Astrocyte (in vitro differentiated cells and primary cell): Measurements from ENCODE around the gene WHRN. TPM values are rescaled to one million over a fixed set of nuclear protein-coding genes. Genes with fewer than 3 reads are reported as not detected.

Experiments
- DNase-seq: peaks from one replicate; pipeline ENCODE4 v3.0.0-alpha.2; 2010; ENCODE audit warnings: low read depth
- FAIRE-seq: peaks from 2 replicates; lab custom pipeline; 2011; peaks lifted over from hg19 to GRCh38; lab: Jason Lieb, UNC
- H2AFZ ChIP-seq: 2 replicates; pipeline ENCODE4 v1.6.0; 2012; ENCODE audit warnings: low read depth, low read length, inconsistent platforms
- H3K27ac ChIP-seq: 2 replicates; pipeline ENCODE4 v1.5.1; 2011; ENCODE audit warnings: low read depth, low read length, inconsistent platforms
- H3K27me3 ChIP-seq: 2 replicates; pipeline ENCODE4 v1.6.0; 2011; ENCODE audit warnings: low read length, inconsistent platforms; ENCODE audit not compliant: insufficient read depth
- H3K36me3 ChIP-seq: 2 replicates; pipeline ENCODE4 v1.5.1; 2011; ENCODE audit warnings: low read length, inconsistent platforms; ENCODE audit not compliant: insufficient read depth
- H3K4me1 ChIP-seq: 2 replicates; pipeline ENCODE4 v1.5.1; 2011; ENCODE audit warnings: low read length, inconsistent platforms; ENCODE audit not compliant: insufficient read depth
- H3K4me2 ChIP-seq: 2 replicates; pipeline ENCODE4 v1.6.0; 2012; ENCODE audit warnings: low read length, inconsistent platforms
- H3K4me3 ChIP-seq: 2 replicates; pipeline ENCODE4 v1.5.1; 2011; ENCODE audit warnings: low read depth, mild to moderate bottlenecking, low read length, inconsistent platforms; ENCODE audit not compliant: insufficient read depth
- H3K79me2 ChIP-seq: 2 replicates; pipeline ENCODE4 v1.6.0; 2012; ENCODE audit warnings: mild to moderate bottlenecking, low read length, inconsistent platforms; ENCODE audit not compliant: insufficient read depth
- H3K9ac ChIP-seq: 2 replicates; pipeline ENCODE4 v1.6.0; 2012; ENCODE audit warnings: mild to moderate bottlenecking, low read length, inconsistent platforms
- H3K9me3 ChIP-seq: 2 replicates; pipeline ENCODE4 v1.5.1; 2012; ENCODE audit warnings: low read depth, mild to moderate bottlenecking, low read length, inconsistent platforms; ENCODE audit not compliant: insufficient read depth
- H4K20me1 ChIP-seq: 2 replicates; pipeline ENCODE4 v1.6.0; 2012; ENCODE audit warnings: low read length, inconsistent platforms; ENCODE audit not compliant: insufficient read depth
- H3K27ac Mint-ChIP-seq: one replicate; pipeline ENCODE4 v1.8.0; 2021; ENCODE audit warnings: mild to moderate bottlenecking, mixed read lengths; ENCODE audit not compliant: unreplicated experiment
- H3K27me3 Mint-ChIP-seq: one replicate; pipeline ENCODE4 v1.8.0; 2021; ENCODE audit warnings: low read depth, mixed read lengths; ENCODE audit not compliant: unreplicated experiment
- H3K36me3 Mint-ChIP-seq: one replicate; pipeline ENCODE4 v1.8.0; 2021; ENCODE audit warnings: low read depth, mixed read lengths; ENCODE audit not compliant: unreplicated experiment
- H3K4me1 Mint-ChIP-seq: one replicate; pipeline ENCODE4 v1.8.0; 2021; ENCODE audit warnings: low read depth, mixed read lengths; ENCODE audit not compliant: unreplicated experiment
- H3K4me3 Mint-ChIP-seq: one replicate; pipeline ENCODE4 v1.8.0; 2021; ENCODE audit warnings: mild to moderate bottlenecking, moderate library complexity, mixed read lengths; ENCODE audit not compliant: unreplicated experiment
- H3K9me3 Mint-ChIP-seq: one replicate; pipeline ENCODE4 v1.8.0; 2021; ENCODE audit warnings: mild to moderate bottlenecking, mixed read lengths; ENCODE audit not compliant: unreplicated experiment
- CTCF ChIP-seq: IDR thresholded peaks from 2 replicates; pipeline ENCODE4 v1.5.1; 2011; ENCODE audit warnings: low read depth, mild to moderate bottlenecking, inconsistent platforms, low read length, moderate library complexity; ENCODE audit not compliant: insufficient read depth
- EZH2 ChIP-seq: IDR thresholded peaks from 2 replicates; pipeline ENCODE4 v1.6.1; 2012; ENCODE audit warnings: mild to moderate bottlenecking, low read length, inconsistent platforms; ENCODE audit not compliant: insufficient read depth
- total RNA-seq: library from RNA; stranded (reverse); gene quantifications from 2 replicates; pipeline ENCODE4 v1.2.1, GENCODE V29; 2021

Gene WHRN
- total RNA-seq, 1 donor from 2014 or later, result 10.2 TPM

- Mint-ChIP-seq H3K4me3 (no peak overlapping the region), H3K27ac (no peak overlapping the region), H3K27me3 (no peaks in the 10 kb centered on the region), H3K9me3 (peaks cover 3% of the 10 kb centered on the region), H3K4me1 (peaks cover 4% of the 10 kb centered on the region), H3K36me3 (peaks cover 43% of the 10 kb centered on the region)
- Histone ChIP-seq H3K27me3 (no peaks in the 10 kb centered on the region), H3K79me2 (no peaks in the 10 kb centered on the region), H4K20me1 (no peaks in the 10 kb centered on the region), H3K4me3 (no peak overlapping the region), H3K4me2 (no peak overlapping the region), H3K9ac (no peak overlapping the region), H2AFZ (no peak overlapping the region), H3K36me3 (peaks cover 10% of the 10 kb centered on the region), H3K27ac (no peak overlapping the region), H3K9me3 (no peaks in the 10 kb centered on the region), H3K4me1 (peaks cover 22% of the 10 kb centered on the region)
- DNase-seq, result no peak
- TF ChIP-seq EZH2, result no peak
- no peak for TF ChIP-seq CTCF
- no peak for FAIRE-seq
Observed at GRCh38 chr9:114361542-114361941, 143.7 kb downstream of the WHRN start.

- Histone ChIP-seq H4K20me1 (no peaks in the 10 kb centered on the region), H3K4me2 (no peak overlapping the region), H2AFZ (no peak overlapping the region), H3K36me3 (peaks cover 14% of the 10 kb centered on the region), H3K79me2 (no peaks in the 10 kb centered on the region), H3K9me3 (no peaks in the 10 kb centered on the region), H3K4me1 (peaks cover 11% of the 10 kb centered on the region), H3K9ac (no peak overlapping the region), H3K27me3 (no peaks in the 10 kb centered on the region), H3K4me3 (no peak overlapping the region), H3K27ac (no peak overlapping the region)
- Mint-ChIP-seq H3K4me1 (no peaks in the 10 kb centered on the region), H3K36me3 (peaks cover 52% of the 10 kb centered on the region), H3K27me3 (no peaks in the 10 kb centered on the region), H3K9me3 (peaks cover 3% of the 10 kb centered on the region), H3K4me3 (no peak overlapping the region), H3K27ac (no peak overlapping the region)
- FAIRE-seq (no peak), DNase-seq (no peak)
- TF ChIP-seq EZH2, result no peak
- no peak for TF ChIP-seq CTCF
Observed at GRCh38 chr9:114359801-114360200, 145.5 kb downstream of the WHRN start.

GRCh38 chr9:114357911-114358328 lies 147.4 kb downstream of the WHRN start:
- no peak overlapping the region for H3K27ac ChIP-seq
- H2AFZ ChIP-seq, result no peak overlapping the region
- FAIRE-seq (no peak), DNase-seq (no peak)
- Mint-ChIP-seq H3K4me3 (no peak overlapping the region), H3K36me3 (peaks cover 42% of the 10 kb centered on the region), H3K27ac (no peak overlapping the region), H3K4me1 (no peaks in the 10 kb centered on the region), H3K9me3 (no peaks in the 10 kb centered on the region), H3K27me3 (no peaks in the 10 kb centered on the region)
- no peaks in the 10 kb centered on the region for H4K20me1 ChIP-seq
- no peaks in the 10 kb centered on the region for H3K27me3 ChIP-seq
- no peak overlapping the region for H3K4me2 ChIP-seq
- TF ChIP-seq CTCF (no peak), EZH2 (no peak)
- H3K9ac ChIP-seq, result no peak overlapping the region
- no peak overlapping the region for H3K4me3 ChIP-seq
- H3K9me3 ChIP-seq, result no peaks in the 10 kb centered on the region
- H3K79me2 ChIP-seq, result no peaks in the 10 kb centered on the region
- H3K36me3 ChIP-seq, result peaks cover 14% of the 10 kb centered on the region
- H3K4me1 ChIP-seq, result no peaks in the 10 kb centered on the region
